GM18498 (cell line): ENCODE data around the gene SDK1.
"Not testable (repeated sequence)": the region's sequence is repeated elsewhere in the genome, so short reads cannot be mapped to it uniquely, and the experiment has no call there.

Experiments
- ATAC-seq: cut with Tn5 transposase; IDR thresholded peaks from one replicate; pipeline ENCODE4 v1.9.1; 2021; ENCODE audit warnings: mild to moderate bottlenecking, moderate library complexity; ENCODE audit not compliant: unreplicated experiment

Gene SDK1

DNA sequence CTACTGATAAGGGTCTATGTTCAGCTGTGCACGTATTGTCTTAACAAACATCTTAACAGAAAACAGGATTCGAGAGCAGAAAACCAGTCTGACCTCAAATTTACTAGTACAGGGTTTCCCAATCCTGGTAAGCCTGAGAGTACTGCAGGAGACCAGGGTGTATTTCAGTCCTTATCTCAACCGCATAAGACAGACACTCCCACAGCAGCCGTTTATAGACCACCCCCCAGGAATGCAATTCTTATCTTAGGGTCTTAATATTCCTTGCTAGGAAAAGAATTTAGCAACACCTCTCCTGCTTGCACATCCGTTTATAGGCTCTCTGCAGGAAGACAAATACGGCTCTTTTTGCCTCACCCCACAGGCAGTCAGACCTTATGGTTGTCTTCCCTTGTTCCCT, 277.3 kb downstream of the SDK1 start:
- no peak for ATAC-seq

DNA sequence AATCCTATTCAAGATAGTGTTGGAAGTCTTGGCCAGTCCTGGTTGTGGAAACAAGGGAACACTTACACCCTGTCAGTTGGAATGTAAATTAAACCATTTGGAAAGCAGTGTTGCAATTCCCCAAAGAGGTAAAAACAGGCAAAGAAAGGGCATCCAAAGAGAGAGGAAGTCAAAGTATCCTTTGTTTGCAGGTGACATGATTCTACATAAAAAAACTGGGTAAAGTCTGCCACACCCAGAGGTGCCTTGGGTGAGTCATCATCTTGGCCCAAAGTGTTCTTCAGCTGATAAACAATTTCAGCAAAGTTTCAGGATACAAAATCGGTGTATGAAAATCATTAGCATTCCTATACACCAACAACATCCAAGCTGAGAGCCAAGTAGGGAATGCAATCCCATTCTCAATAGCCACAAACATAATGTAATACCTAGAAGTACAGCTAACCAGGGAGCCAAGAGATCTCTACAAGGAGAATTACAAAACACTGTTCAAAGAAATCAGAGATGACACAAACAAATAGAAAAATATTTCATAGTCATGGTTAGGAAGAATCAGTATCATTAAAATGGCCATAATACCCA, 278.7 kb downstream of the SDK1 start:
- no peak for ATAC-seq

GRCh38 chr7:3582145-3582544, 281.1 kb downstream of the SDK1 start:
- not testable (repeated sequence) for ATAC-seq

- ATAC-seq: no peak
These were observed 284.8 kb downstream of the SDK1 start for GRCh38 chr7:3585826-3586225.

DNA sequence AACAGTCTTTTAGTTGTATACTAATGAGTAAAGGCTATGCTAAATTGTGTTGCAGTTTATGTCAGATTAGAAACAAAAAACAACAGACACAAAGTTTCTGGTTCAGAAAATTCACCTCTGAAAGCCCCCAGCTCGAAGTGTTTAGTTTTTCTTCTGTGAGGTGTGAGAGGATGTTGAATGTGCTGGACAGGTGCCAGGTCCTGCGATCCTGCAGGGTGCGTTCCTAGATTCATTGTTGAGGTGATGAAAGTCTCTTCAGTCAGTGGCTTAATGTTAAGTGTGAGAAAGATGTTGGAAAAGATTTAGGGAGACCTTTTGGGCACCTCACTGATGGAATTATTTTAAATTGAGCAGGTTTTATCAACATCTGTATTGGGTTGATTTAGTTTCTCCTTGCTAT, 287.3 kb downstream of the SDK1 start:
- no peak for ATAC-seq

- ATAC-seq: no peak
These were observed 288.7 kb downstream of the SDK1 start for GRCh38 chr7:3589752-3590151.

DNA sequence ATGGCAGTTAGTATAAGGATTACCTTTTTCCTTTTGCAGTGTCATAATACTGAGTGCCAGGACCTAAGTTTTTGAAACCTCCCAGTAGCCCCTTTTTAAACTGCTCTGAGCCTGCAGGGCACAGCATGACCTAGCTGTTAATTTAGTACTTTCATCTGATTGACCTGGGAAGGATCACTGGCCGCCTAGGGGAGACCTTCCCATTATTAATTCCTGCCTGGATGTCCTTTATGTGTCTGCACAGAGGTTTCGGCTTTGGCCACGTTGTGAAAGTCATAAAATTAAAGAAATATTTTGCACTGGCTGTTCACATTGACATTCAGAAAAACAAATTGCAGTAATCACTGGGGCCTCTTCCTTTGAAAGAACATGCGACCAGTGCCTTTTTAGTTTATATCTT, 290.2 kb downstream of the SDK1 start:
- ATAC-seq: no peak

DNA sequence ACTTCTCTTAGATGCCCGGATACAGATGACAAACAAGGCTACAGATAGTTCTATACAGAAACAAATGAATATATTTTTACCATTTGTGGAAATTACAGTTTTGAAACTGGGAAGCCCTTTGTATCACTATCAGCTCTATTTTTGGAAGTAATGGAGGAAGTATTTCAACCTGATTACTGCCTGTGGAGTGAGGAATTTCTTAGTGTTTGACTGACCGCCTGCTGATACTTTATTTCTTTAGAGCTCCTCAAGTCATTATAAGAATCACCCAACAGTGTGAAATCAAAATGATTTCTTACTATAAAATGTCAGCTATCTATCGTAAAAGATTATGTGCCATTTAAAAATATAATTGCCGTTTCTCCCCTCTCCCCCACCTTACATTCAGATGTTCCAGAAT, 290.9 kb downstream of the SDK1 start:
- no peak for ATAC-seq

GRCh38 chr7:3592401-3593134, 291.5 kb downstream of the SDK1 start:
- no peak for ATAC-seq

- ATAC-seq: no peak
These were observed 293.8 kb downstream of the SDK1 start for GRCh38 chr7:3594901-3595300.

DNA sequence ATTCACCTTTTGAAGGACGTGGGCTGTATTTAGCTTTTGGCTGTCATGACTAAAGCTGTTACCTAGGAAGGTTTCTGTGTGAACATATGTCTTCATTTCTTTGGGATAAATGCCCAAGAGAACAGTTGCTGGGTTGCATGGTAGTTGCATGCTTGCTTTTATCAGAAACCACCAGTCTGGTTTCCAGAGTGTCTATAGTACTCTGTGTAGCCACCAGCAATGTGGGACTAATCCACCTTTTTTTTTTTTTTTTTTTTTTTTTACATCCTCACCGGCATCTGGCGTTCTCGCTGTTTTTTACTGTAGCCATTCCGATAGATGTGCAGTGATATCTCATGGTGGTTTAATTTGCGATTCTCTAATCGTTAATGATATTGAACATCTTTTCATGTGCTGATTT, 297.8 kb downstream of the SDK1 start:
- ATAC-seq: no peak

- no peak for ATAC-seq
These were observed 304.2 kb downstream of the SDK1 start for GRCh38 chr7:3605222-3605621.

GRCh38 chr7:3606436-3606835, 305.4 kb downstream of the SDK1 start:
- no peak for ATAC-seq

DNA sequence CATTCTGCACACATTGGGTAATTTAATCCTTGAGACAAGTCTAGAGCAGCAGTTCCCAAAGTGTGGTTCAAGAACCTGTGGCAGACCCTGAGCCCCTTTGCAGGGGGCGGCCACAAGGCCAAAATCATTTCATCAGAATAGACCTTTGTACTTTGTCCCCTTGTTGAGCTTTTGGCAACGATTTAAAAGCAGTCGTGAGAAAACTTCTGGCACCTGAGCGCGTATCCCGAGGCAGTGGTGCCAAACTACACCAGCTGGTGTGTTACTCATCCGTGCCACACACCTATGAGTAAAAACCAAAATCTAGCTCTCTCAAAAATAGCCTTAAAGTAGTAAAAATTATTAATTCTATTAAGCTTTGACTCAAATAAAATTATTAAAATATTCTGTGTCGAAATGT, 306.8 kb downstream of the SDK1 start:
- ATAC-seq: no peak

- no peak for ATAC-seq
These were observed 315.3 kb downstream of the SDK1 start for GRCh38 chr7:3616306-3616705.

GRCh38 chr7:3630081-3630480, 329.0 kb downstream of the SDK1 start:
- no peak for ATAC-seq

DNA sequence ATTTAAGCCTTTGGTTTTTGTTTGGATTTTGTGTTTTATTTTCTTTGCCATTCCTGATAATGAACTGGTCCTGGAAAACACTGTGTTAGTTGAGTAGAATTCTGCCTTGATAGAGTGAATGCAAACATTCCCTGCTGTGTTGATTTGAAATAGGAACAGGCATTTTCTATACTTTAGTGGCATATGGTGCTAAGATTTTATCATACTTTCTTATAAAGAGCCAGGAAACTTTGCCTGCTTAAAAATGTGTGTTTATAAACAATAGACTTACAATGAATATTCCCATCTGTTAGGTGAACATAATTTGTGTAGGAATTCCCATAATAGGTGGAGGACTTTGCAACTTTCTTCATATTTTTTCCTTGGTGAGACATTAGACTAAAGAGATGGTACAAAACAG, 333.3 kb downstream of the SDK1 start:
- ATAC-seq: no peak

DNA sequence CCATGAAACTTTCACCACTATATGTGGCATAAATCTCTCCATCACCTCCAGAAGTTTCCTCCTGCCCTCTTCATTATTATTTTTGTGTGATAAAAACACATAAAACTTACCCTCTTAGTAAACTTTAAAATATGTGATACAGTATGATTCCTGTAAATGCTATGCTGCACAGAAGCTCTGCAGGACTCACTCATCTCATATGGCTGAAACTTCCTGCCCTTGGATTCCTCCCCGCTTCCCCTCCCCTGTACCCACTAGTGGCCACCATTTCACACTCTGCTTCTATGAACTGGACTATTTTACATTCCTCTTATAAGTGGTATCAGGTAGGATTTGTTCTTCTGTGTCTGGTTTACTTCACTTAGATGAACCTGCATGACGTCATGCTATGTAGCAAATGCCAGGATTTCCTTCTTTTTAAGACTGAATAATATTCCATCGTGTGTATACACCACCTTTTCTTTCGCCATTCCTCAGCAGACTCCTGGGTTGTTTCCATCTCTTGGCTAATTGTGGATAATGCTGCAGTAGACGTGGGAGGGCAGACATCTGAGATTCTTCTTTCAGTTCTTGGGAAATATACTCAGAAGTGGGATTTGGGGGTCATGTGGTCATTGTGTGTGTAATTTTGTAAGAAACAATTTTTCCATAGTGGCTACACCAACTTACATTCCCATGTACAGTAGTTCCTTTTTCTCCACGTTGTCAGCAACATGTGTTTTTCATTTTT, 335.2 kb downstream of the SDK1 start:
- no peak for ATAC-seq

- no peak for ATAC-seq
These were observed 338.2 kb downstream of the SDK1 start for GRCh38 chr7:3639253-3639652.

DNA sequence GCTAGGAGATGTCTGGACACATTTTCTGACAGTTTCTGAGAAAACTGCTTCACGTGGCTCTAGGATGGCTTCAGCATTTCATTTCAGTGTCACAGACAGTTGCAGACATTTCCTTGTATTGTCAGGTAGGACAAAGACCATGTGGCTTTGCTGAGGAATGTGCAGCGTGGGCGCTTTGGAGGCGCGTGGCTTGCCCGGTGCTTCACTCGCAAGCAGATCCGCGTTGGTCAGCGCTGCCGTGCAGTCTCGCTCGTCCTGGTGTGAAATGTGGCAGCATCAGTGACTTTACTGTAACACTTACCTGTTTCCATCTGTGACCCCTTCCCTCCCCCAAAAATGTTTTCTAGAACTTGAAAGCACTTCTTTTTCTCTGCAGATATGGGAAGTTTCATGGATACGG, 340.5 kb downstream of the SDK1 start:
- no peak for ATAC-seq

GRCh38 chr7:3643091-3643490, 342.0 kb downstream of the SDK1 start:
- no peak for ATAC-seq

GRCh38 chr7:3648276-3648675, 347.2 kb downstream of the SDK1 start:
- no peak for ATAC-seq
